GM18867 (cell line): ENCODE data around the gene XRCC1.
"Not testable (repeated sequence)": the region's sequence is repeated elsewhere in the genome, so short reads cannot be mapped to it uniquely, and the experiment has no call there.

Experiments
- ATAC-seq: cut with Tn5 transposase; IDR thresholded peaks from one replicate; pipeline ENCODE4 v1.9.1; 2021; ENCODE audit warnings: mild to moderate bottlenecking, moderate library complexity; ENCODE audit not compliant: unreplicated experiment

XRCC1 gene

GRCh38 chr19:43605875-43606568 is 30.7 kb upstream of the XRCC1 start:
- ATAC-seq, result no peak

GRCh38 chr19:43600326-43600725 is 25.0 kb upstream of the XRCC1 start:
- ATAC-seq, result not testable (repeated sequence)

- no peak for ATAC-seq
Measured at GRCh38 chr19:43599635-43600295, 24.4 kb upstream of the XRCC1 start.

GRCh38 chr19:43598445-43599240 is 23.3 kb upstream of the XRCC1 start:
- no peak for ATAC-seq

- ATAC-seq, result no peak
Measured at GRCh38 chr19:43597876-43598275, 22.5 kb upstream of the XRCC1 start.

- no peak for ATAC-seq
Measured at GRCh38 chr19:43596842-43597461, 21.6 kb upstream of the XRCC1 start.

- ATAC-seq, result peak; percentile 85
Measured at GRCh38 chr19:43595999-43596841, 20.9 kb upstream of the XRCC1 start, which contains the start of the genes IRGQ and ZNF576. IRGQ (minus strand) TSS chr19:43596134; CDS start chr19:43595338, 796 bp downstream. ZNF576 (plus strand) TSS chr19:43596595; CDS start chr19:43597109, 514 bp downstream.

GRCh38 chr19:43595605-43595998 is 20.3 kb upstream of the XRCC1 start:
- no peak for ATAC-seq

GRCh38 chr19:43594710-43595604 is 19.6 kb upstream of the XRCC1 start:
- ATAC-seq, result no peak

GRCh38 chr19:43594081-43594697 is 18.9 kb upstream of the XRCC1 start:
- ATAC-seq, result no peak

- ATAC-seq, result no peak
Measured at GRCh38 chr19:43592800-43593350, 17.5 kb upstream of the XRCC1 start.

- ATAC-seq, result no peak
Measured at GRCh38 chr19:43591904-43592772, 16.8 kb upstream of the XRCC1 start.

- no peak for ATAC-seq
Measured at GRCh38 chr19:43589678-43590077, 14.4 kb upstream of the XRCC1 start.

- ATAC-seq, result no peak
Measured at GRCh38 chr19:43589277-43589676, 13.9 kb upstream of the XRCC1 start.

- ATAC-seq, result not testable (repeated sequence)
Measured at GRCh38 chr19:43587029-43587428, 11.7 kb upstream of the XRCC1 start.

GRCh38 chr19:43586346-43586745 is 11.0 kb upstream of the XRCC1 start:
- ATAC-seq, result no peak

- ATAC-seq, result no peak
Measured at GRCh38 chr19:43584484-43584883, 9.2 kb upstream of the XRCC1 start.

- no peak for ATAC-seq
Measured at GRCh38 chr19:43582495-43582894, 7.2 kb upstream of the XRCC1 start.
